Colonic mucosa (tissue), 4 donors: ENCODE measurements around the gene GALNS. TPM values are rescaled to one million over a fixed set of nuclear protein-coding genes. Genes with fewer than 3 reads are reported as not detected.
A peak's percentile ranks its signal among the peaks of the same experiment; 100 is the strongest.

Source experiments
- DNase-seq: peaks from one replicate; pipeline ENCODE4 v3.0.0-alpha.2; 2020
- H3K27ac ChIP-seq: fragments of 200-600 bp; one replicate; pipeline ENCODE4 v1.8.0; 2021
- H3K27me3 ChIP-seq: fragments of 200-600 bp; one replicate; pipeline ENCODE4 v1.8.0; 2021
- H3K36me3 ChIP-seq: fragments of 200-600 bp; one replicate; pipeline ENCODE4 v1.8.0; 2021
- H3K4me1 ChIP-seq: fragments of 200-600 bp; one replicate; pipeline ENCODE4 v1.8.0; 2021; ENCODE audit warnings: mild to moderate bottlenecking
- H3K4me3 ChIP-seq: fragments of 200-600 bp; one replicate; pipeline ENCODE4 v1.8.0; 2021
- H3K9ac ChIP-seq, 2 donors: one replicate each; pipeline ENCODE4 v1.7.0; 2013; ENCODE audit warnings: control low read depth in 2 of 2, low read depth in 2 of 2, low read length in 2 of 2
- H3K9me3 ChIP-seq: fragments of 200-600 bp; one replicate; pipeline ENCODE4 v1.8.0; 2021
- intact Hi-C: fragments of 100-400 bp; cut with DNase I; formaldehyde crosslinking; loops from one replicate; pipeline ENCODE4 v1.14.1; 2022
- total RNA-seq, 2 donors: library from RNA; stranded (reverse); fragmentation: NEBNext Ultra II Directional in 1 of 2; extraction: Animal tissue kit (Norgen Biotek cat#: 25700) in 1 of 2; gene quantifications; one replicate each; pipeline ENCODE4 v1.2.1, GENCODE V29; 2021
- TF ChIP-seq, protein P1 (sequence below): fragments of 200-600 bp; IDR thresholded peaks from one replicate; pipeline ENCODE4 v1.8.0; 2022; ENCODE audit warnings: antibody characterized with exemption, mild to moderate bottlenecking
- donor health status: healthy.
- donor health status: DM: no; HTN: no; CAD: no.
- donor health status: DM: no; HTN: no; CAD: no.

Gene GALNS
- total RNA-seq, 2 donors from 2014 or later: 22.8 to 44.5 TPM

- Histone ChIP-seq H3K27me3 (no peaks in the 10 kb centered on the region), H3K4me1 (peaks cover 38% of the 10 kb centered on the region), H3K27ac (peak overlapping the region; percentile 77), H3K4me3 (peak overlapping the region; percentile 8), H3K9me3 (no peaks in the 10 kb centered on the region), H3K9ac (peak overlapping the region; percentile 38 to 51), H3K36me3 (no peaks in the 10 kb centered on the region)
- intact Hi-C loops: no loop called here
- peak; percentile 76 for DNase-seq
- TF ChIP-seq, protein P1, sequence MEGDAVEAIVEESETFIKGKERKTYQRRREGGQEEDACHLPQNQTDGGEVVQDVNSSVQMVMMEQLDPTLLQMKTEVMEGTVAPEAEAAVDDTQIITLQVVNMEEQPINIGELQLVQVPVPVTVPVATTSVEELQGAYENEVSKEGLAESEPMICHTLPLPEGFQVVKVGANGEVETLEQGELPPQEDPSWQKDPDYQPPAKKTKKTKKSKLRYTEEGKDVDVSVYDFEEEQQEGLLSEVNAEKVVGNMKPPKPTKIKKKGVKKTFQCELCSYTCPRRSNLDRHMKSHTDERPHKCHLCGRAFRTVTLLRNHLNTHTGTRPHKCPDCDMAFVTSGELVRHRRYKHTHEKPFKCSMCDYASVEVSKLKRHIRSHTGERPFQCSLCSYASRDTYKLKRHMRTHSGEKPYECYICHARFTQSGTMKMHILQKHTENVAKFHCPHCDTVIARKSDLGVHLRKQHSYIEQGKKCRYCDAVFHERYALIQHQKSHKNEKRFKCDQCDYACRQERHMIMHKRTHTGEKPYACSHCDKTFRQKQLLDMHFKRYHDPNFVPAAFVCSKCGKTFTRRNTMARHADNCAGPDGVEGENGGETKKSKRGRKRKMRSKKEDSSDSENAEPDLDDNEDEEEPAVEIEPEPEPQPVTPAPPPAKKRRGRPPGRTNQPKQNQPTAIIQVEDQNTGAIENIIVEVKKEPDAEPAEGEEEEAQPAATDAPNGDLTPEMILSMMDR: no peak
Measured at GRCh38 chr16:88770461-88771293, 86.1 kb downstream of the GALNS start.

- intact Hi-C loops: no loop called here
- H3K4me1 ChIP-seq: peaks cover 38% of the 10 kb centered on the region
- peak overlapping the region; percentile 77 for H3K27ac ChIP-seq
- peak overlapping the region; percentile 8 for H3K4me3 ChIP-seq
- no peaks in the 10 kb centered on the region for H3K9me3 ChIP-seq
- peak; percentile 76 for DNase-seq
- TF ChIP-seq, protein P1: no peak
- no peaks in the 10 kb centered on the region for H3K27me3 ChIP-seq
- H3K36me3 ChIP-seq: no peaks in the 10 kb centered on the region
- H3K9ac ChIP-seq: peak overlapping the region; percentile 38 to 51
Measured at GRCh38 chr16:88769617-88770460, 86.9 kb downstream of the GALNS start.

DNA sequence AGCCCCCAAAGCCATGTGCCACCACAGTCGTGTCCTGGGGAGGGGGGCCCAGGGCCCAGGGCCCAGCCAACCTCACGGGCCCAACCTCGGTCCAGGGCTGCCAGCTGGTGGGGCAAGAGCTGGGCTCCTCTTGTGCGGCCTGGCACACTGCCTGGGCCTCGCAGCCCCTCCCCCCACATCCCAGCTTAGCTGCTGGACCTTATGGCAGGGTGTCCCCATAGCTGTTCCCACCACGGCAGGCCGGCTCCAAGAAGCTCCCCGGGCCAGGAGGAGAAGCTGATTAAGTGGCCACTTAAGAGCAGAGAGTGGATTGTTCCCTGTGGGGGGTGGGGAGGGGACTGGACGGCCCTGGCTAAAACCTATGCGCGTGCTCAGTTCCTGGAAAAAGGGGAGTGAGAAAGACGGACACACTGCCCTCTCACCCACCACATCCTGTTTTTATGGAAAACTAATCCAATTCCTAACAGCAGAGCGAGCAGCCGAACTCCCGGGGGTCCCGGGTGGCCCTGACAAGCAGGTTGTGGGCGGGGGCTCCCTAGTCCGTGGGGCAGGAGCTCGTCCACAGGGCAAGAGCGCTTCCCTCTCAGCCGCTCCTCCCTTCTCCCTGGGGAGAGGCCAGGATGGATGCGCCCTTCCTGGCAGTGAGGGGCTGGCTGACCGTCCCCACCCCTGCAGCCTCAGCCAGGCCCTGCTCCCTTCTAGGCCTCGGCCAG is 88.5 kb downstream of the GALNS start:
- peaks cover 41% of the 10 kb centered on the region for H3K4me1 ChIP-seq
- no peaks in the 10 kb centered on the region for H3K9me3 ChIP-seq
- no peaks in the 10 kb centered on the region for H3K27me3 ChIP-seq
- TF ChIP-seq, protein P1: no peak
- H3K36me3 ChIP-seq: no peaks in the 10 kb centered on the region
- peak overlapping the region; percentile 24 to 34 for H3K9ac ChIP-seq
- H3K27ac ChIP-seq: peak overlapping the region; percentile 20
- DNase-seq: peak; percentile 55
- intact Hi-C loops: no loop called here
- H3K4me3 ChIP-seq: no peak overlapping the region

DNA sequence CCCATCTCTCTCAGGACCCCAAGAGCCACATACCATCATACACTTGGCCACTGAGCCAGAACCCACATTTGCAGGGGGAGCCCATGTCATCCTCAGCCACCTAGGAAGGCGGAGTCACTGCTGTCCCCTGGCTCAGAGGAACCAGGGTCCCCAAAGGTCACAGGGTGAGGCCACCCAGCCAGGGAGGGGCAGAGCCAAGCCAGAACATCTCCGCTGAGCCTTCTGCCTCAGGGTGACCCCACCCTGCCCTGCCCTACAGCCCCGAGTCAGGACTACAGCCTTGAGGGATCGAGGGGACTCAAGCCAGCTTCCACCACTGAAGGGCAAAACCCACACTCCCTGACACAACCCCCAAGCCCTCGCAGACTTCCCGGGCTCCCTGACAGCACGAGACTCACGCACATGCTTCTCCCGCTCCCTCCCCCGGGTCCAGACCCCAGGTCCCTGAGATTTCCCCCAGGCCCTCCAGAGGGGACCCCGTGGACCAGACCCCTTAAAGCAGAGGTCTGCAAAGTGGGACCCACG is 89.1 kb downstream of the GALNS start:
- Histone ChIP-seq H3K9ac (no peak overlapping the region), H3K9me3 (no peaks in the 10 kb centered on the region), H3K4me1 (peaks cover 37% of the 10 kb centered on the region), H3K36me3 (no peaks in the 10 kb centered on the region), H3K27me3 (no peaks in the 10 kb centered on the region), H3K27ac (peak overlapping the region; percentile 20), H3K4me3 (no peak overlapping the region)
- TF ChIP-seq, protein P1: no peak
- intact Hi-C loops: no loop called here
- DNase-seq: no peak

- H3K36me3 ChIP-seq: no peaks in the 10 kb centered on the region
- no peak overlapping the region for H3K9ac ChIP-seq
- no peak for DNase-seq
- H3K27me3 ChIP-seq: no peaks in the 10 kb centered on the region
- TF ChIP-seq, protein P1: no peak
- no peaks in the 10 kb centered on the region for H3K9me3 ChIP-seq
- intact Hi-C loops: no loop called here
- peaks cover 44% of the 10 kb centered on the region for H3K4me1 ChIP-seq
- H3K27ac ChIP-seq: no peak overlapping the region
- H3K4me3 ChIP-seq: no peak overlapping the region
Measured at GRCh38 chr16:88766975-88767374, 89.8 kb downstream of the GALNS start.
